Erythroblast (primary cell): Measurements from ENCODE around the gene SEZ6L.

Source experiments
- GATA1 ChIP-seq: IDR thresholded peaks from 2 replicates; pipeline ENCODE4 v1.6.1; 2011; ENCODE audit warnings: low read depth, mild to moderate bottlenecking, control low read depth, low read length, moderate library complexity
- POLR2A ChIP-seq: IDR thresholded peaks from 2 replicates; pipeline ENCODE4 v1.6.1; 2011; ENCODE audit warnings: mild to moderate bottlenecking, low read length

DNA sequence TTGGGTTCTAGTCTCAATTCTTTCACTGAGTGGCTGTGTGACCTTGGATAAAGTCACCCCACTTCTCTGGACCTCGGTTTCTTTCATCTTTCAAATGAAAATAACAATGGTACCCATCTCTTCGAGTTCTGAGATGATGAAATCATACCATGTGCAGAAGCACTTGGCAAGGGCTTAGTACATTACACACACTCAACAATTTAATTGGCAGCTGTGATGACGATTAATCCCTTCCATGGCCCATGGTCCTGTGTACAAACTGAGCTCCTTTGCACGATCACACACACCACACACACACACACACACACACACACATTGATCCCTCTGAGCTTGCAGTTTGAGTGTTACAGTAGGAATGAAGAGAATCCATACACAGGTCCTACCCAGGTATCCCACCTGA lies 156.4 kb downstream of the SEZ6L start:
- TF ChIP-seq POLR2A (no peak), GATA1 (no peak)
